HCT116 (cell line): ENCODE data around the gene ALK. TPM values are rescaled to one million over a fixed set of nuclear protein-coding genes. Genes with fewer than 3 reads are reported as not detected.

Experiments used
- ATAC-seq: fragments of 200-7000 bp; cut with Tn5 transposase; 2 replicates; pipeline ENCODE4 v1.9.1; 2020; ENCODE audit warnings: mild to moderate bottlenecking, moderate library complexity
- BruUV-seq: library from RNA; stranded (reverse); fragments of 400-500 nt; replicated peaks from 2 replicates; lab custom pipeline; 2021; lab: Mats Ljungman, UMichigan
- CTCF ChIA-PET: fragments of 300-600 bp; sonication (Branson Sonifier 250); formaldehyde crosslinking; loops from one replicate; lab custom pipeline; 2021; ENCODE audit warnings: antibody characterized with exemption; lab: Charles Lee
- POLR2A ChIA-PET: fragments of 300-600, 350-600 bp; sonication (Branson Sonifier 250); formaldehyde crosslinking; loops from one replicate; lab custom pipeline; 2021; ENCODE audit warnings: antibody characterized with exemption; lab: Charles Lee
- RAD21 ChIA-PET, 2 experiments: fragments of 300-600 bp; sonication (Branson Sonifier 250); formaldehyde crosslinking; loops; one replicate each; lab custom pipeline; 2023; ENCODE audit warnings: low total read pairs in 2 of 2; ENCODE audit not compliant: uncharacterized antibody in 2 of 2, unreplicated experiment in 2 of 2, low non-redundant PET in 1 of 2; lab: Charles Lee
- DNase-seq: peaks from one replicate; pipeline ENCODE4 v3.0.0-alpha.2; 2010; ENCODE audit warnings: low read depth, low spot score
- H2AFZ ChIP-seq: fragments of 200-600 bp; shearing (Covaris generic), sonication (generic); 2 replicates; pipeline ENCODE4 v1.6.1; 2017; ENCODE audit warnings: low read depth, mixed run types, mixed read lengths, antibody characterized with exemption, low read length; ENCODE audit not compliant: poor library complexity, severe bottlenecking
- H3K27ac ChIP-seq: 2 replicates; pipeline ENCODE4 v1.5.1; 2012; ENCODE audit warnings: low read depth, low read length
- H3K27me3 ChIP-seq: fragments of 200-600 bp; sonication (generic); 2 replicates; pipeline ENCODE4 v1.6.1; 2016; ENCODE audit warnings: mixed run types, low read length, mixed read lengths; ENCODE audit not compliant: insufficient read depth
- H3K36me3 ChIP-seq, 2 experiments: fragments of 200-500 bp in 1 of 2; fragments of 200-600 bp in 1 of 2; sonication (Bioruptor generic) in 1 of 2; sonication (generic) in 1 of 2; 2 replicates each; pipeline versions ENCODE4 v1.5.1 to v1.6.1; 2014 to 2016; ENCODE audit warnings: low read length in 2 of 2, inconsistent platforms in 1 of 2, mixed read lengths in 1 of 2, mixed run types in 1 of 2; ENCODE audit not compliant: insufficient read depth in 2 of 2, control insufficient read depth in 1 of 2
- H3K4me1 ChIP-seq, 2 experiments: fragments of 200-600 bp in 1 of 2; sonication (generic) in 1 of 2; 2 replicates each; pipeline versions ENCODE4 v1.5.1 to v1.6.1; 2012 to 2017; ENCODE audit warnings: low read length in 2 of 2, inconsistent platforms in 1 of 2, mild to moderate bottlenecking in 1 of 2, mixed read lengths in 1 of 2, mixed run types in 1 of 2, moderate library complexity in 1 of 2; ENCODE audit not compliant: insufficient read depth in 2 of 2, control insufficient read depth in 1 of 2
- H3K4me2 ChIP-seq: fragments of 200-600 bp; sonication (generic); 2 replicates; pipeline ENCODE4 v1.6.1; 2017; ENCODE audit warnings: mixed run types, low read length, mixed read lengths
- H3K4me3 ChIP-seq, 2 experiments: fragments of 200-600 bp in 1 of 2; sonication (generic) in 1 of 2; replicated peaks in 1 of 2; 2 replicates each; pipeline ENCODE4 v1.5.1; 2011 to 2016; ENCODE audit warnings: low read length in 2 of 2, control low read depth in 1 of 2, low read depth in 1 of 2, mild to moderate bottlenecking in 1 of 2, mixed read lengths in 1 of 2, mixed run types in 1 of 2
- H3K79me2 ChIP-seq: fragments of 200-600 bp; sonication (generic); 2 replicates; pipeline ENCODE4 v1.6.1; 2017; ENCODE audit warnings: mild to moderate bottlenecking, mixed run types, low read length, moderate library complexity, mixed read lengths; ENCODE audit not compliant: insufficient read depth
- H3K9ac ChIP-seq: fragments of 200-600 bp; sonication (generic); 2 replicates; pipeline ENCODE4 v1.6.1; 2016; ENCODE audit warnings: low read length, mixed read lengths
- H3K9me2 ChIP-seq: fragments of 200-600 bp; sonication (generic), shearing (Covaris generic); 2 replicates; pipeline ENCODE4 v1.6.1; 2017; ENCODE audit warnings: mixed run types, mild to moderate bottlenecking, moderate library complexity; ENCODE audit not compliant: insufficient read depth
- H3K9me3 ChIP-seq, 2 experiments: fragments of 200-500 bp in 1 of 2; fragments of 200-600 bp in 1 of 2; sonication (Bioruptor generic) in 1 of 2; sonication (generic) in 1 of 2; 2 replicates each; pipeline ENCODE4 v1.6.1; 2014 to 2017; ENCODE audit warnings: low read length in 2 of 2, mixed read lengths in 2 of 2, inconsistent platforms in 1 of 2, low read depth in 1 of 2, mild to moderate bottlenecking in 1 of 2, mixed run types in 1 of 2, moderate library complexity in 1 of 2; ENCODE audit not compliant: control insufficient read depth in 1 of 2, insufficient read depth in 1 of 2
- H4K20me1 ChIP-seq: fragments of 200-600 bp; sonication (generic), shearing (Covaris generic); 2 replicates; pipeline ENCODE4 v1.6.1; 2017; ENCODE audit warnings: mixed run types, mild to moderate bottlenecking, moderate library complexity; ENCODE audit not compliant: insufficient read depth
- ATF3 ChIP-seq: IDR thresholded peaks from 2 replicates; pipeline ENCODE4 v1.6.1; 2012
- CTCF ChIP-seq, 3 experiments: fragments of 200-600 bp in 1 of 3; sonication (generic) in 1 of 3; IDR thresholded peaks in 2 of 3; conservative IDR thresholded peaks in 1 of 3; 2 replicates each; pipeline ENCODE4 v1.5.1; 2012 to 2017; ENCODE audit warnings: low read depth in 2 of 3, low read length in 2 of 3, antibody characterized with exemption in 1 of 3, borderline replicate concordance in 1 of 3, control low read depth in 1 of 3, mild to moderate bottlenecking in 1 of 3, mixed read lengths in 1 of 3, mixed run types in 1 of 3, moderate library complexity in 1 of 3; ENCODE audit not compliant: insufficient read depth in 1 of 3
- ELF1 ChIP-seq: IDR thresholded peaks from 2 replicates; pipeline ENCODE4 v1.6.1; 2012; ENCODE audit warnings: low read depth, borderline replicate concordance
- EZH2 ChIP-seq: fragments of 200-600 bp; sonication (generic); IDR thresholded peaks from 2 replicates; pipeline ENCODE4 v1.6.1; 2017; ENCODE audit warnings: antibody characterized with exemption, mixed run types
- EZH2phosphoT487 ChIP-seq: fragments of 200-600 bp; IDR thresholded peaks from 2 replicates; pipeline ENCODE4 v1.6.1; 2018; ENCODE audit warnings: antibody characterized with exemption, borderline replicate concordance
- JUND ChIP-seq: IDR thresholded peaks from 2 replicates; pipeline ENCODE4 v1.6.1; 2012
- MAX ChIP-seq: IDR thresholded peaks from 2 replicates; pipeline ENCODE4 v1.6.1; 2012
- POLR2A ChIP-seq: IDR thresholded peaks from 2 replicates; pipeline ENCODE4 v1.7.0; 2011; ENCODE audit warnings: borderline replicate concordance; ENCODE audit not compliant: insufficient read depth, insufficient read length; ENCODE audit errors: extremely low read depth
- POLR2AphosphoS5 ChIP-seq: IDR thresholded peaks from 2 replicates; pipeline ENCODE4 v1.6.1; 2011; ENCODE audit warnings: mild to moderate bottlenecking, low read depth, low read length, moderate library complexity
- RAD21 ChIP-seq: IDR thresholded peaks from 2 replicates; pipeline ENCODE4 v1.6.1; 2012; ENCODE audit warnings: low read depth, mild to moderate bottlenecking
- SP1 ChIP-seq: IDR thresholded peaks from 2 replicates; pipeline ENCODE4 v1.6.1; 2012; ENCODE audit warnings: low read depth
- SRF ChIP-seq: IDR thresholded peaks from 2 replicates; pipeline ENCODE4 v1.6.1; 2012; ENCODE audit warnings: low read depth
- TCF7L2 ChIP-seq: IDR thresholded peaks from 2 replicates; pipeline ENCODE4 v1.7.0; 2011; ENCODE audit warnings: borderline replicate concordance, inconsistent platforms; ENCODE audit not compliant: insufficient read depth, insufficient read length; ENCODE audit errors: extremely low read depth
- ZFX ChIP-seq: fragments of 450-650 bp; IDR thresholded peaks from 2 replicates; pipeline ENCODE4 v1.6.1; 2017
- ZNF274 ChIP-seq: fragments of 200-500 bp; sonication (Bioruptor generic); IDR thresholded peaks from 2 replicates; pipeline ENCODE4 v1.6.1; 2014; ENCODE audit warnings: mild to moderate bottlenecking, low read depth, low read length, inconsistent platforms
- intact Hi-C: fragments of 100-400 bp; cut with micrococcal nuclease; formaldehyde crosslinking; loops from 2 replicates; pipeline ENCODE4 v1.10.0; 2022
- total RNA-seq: library from RNA; stranded (reverse); gene quantifications from one replicate; pipeline ENCODE4 v1.2.1, GENCODE V29; 2021; ENCODE audit not compliant: unreplicated experiment

The ALK gene
- total RNA-seq, 1 experiment from 2014 or later: not detected

GRCh38 chr2:29228947-29229346, 692.4 kb downstream of the ALK start:
- TF ChIP-seq ZNF274 (no peak), EZH2 (no peak), ELF1 (no peak), JUND (no peak), RAD21 (no peak), ATF3 (no peak), SRF (no peak), POLR2AphosphoS5 (no peak), EZH2phosphoT487 (no peak)
- TF ChIP-seq, all 23 proteins: peak for 0

GRCh38 chr2:29227935-29228675, 693.3 kb downstream of the ALK start:
- intact Hi-C loops: no loop called here

More at GRCh38 chr2:29228947-29229346, 692.4 kb downstream of the ALK start:
- H3K9ac ChIP-seq: no peak overlapping the region
- peaks cover 25% of the 10 kb centered on the region; the same call in 1 of the 2 replicates for H3K27me3 ChIP-seq
- H2AFZ ChIP-seq: no peak overlapping the region
- DNase-seq (no peak), ATAC-seq (no peak)
- BruUV-seq: no TSS peak
- intact Hi-C loops: no loop called here
- H3K27ac ChIP-seq: no peak overlapping the region
- ChIA-PET POLR2A (no interaction called here), CTCF (no interaction called here), RAD21 (no interaction called here)
- H4K20me1 ChIP-seq: no peaks in the 10 kb centered on the region
- H3K4me2 ChIP-seq: no peak overlapping the region
- H3K4me3 ChIP-seq: no peak overlapping the region
- no peaks in the 10 kb centered on the region for H3K4me1 ChIP-seq
- no peaks in the 10 kb centered on the region for H3K79me2 ChIP-seq
- no peaks in the 10 kb centered on the region for H3K9me3 ChIP-seq
- H3K9me2 ChIP-seq: no peaks in the 10 kb centered on the region
- no peaks in the 10 kb centered on the region for H3K36me3 ChIP-seq

More at GRCh38 chr2:29227935-29228675, 693.3 kb downstream of the ALK start:
- no peak overlapping the region for H3K27ac ChIP-seq
- H3K79me2 ChIP-seq: no peaks in the 10 kb centered on the region
- TF ChIP-seq SP1 (no peak), ZFX (no peak), POLR2A (no peak), TCF7L2 (no peak), MAX (no peak), ELF1 (no peak), CTCF (IDR thresholded peaks at IDR 0.05 in 2 of 3, conservative IDR thresholded peaks at IDR 0.05 in 1 of 3; ENCODE audit: borderline replicate concordance in 1 of 3, insufficient read depth in 1 of 3, low read depth in 2 of 3, low read length in 2 of 3) (no peak), ATF3 (no peak)
- H4K20me1 ChIP-seq: no peaks in the 10 kb centered on the region
- H3K27me3 ChIP-seq: peaks cover 22% of the 10 kb centered on the region; the same call in 1 of the 2 replicates
- ChIA-PET RAD21 (no interaction called here), CTCF (no interaction called here), POLR2A (no interaction called here)
- BruUV-seq: no TSS peak
- no peak overlapping the region for H3K4me3 ChIP-seq
- no peak overlapping the region for H3K9ac ChIP-seq
- no peaks in the 10 kb centered on the region for H3K36me3 ChIP-seq
- ATAC-seq (no peak), DNase-seq (no peak)
- no peaks in the 10 kb centered on the region for H3K4me1 ChIP-seq
- no peaks in the 10 kb centered on the region for H3K9me2 ChIP-seq
- no peak overlapping the region for H2AFZ ChIP-seq
- no peaks in the 10 kb centered on the region for H3K9me3 ChIP-seq
- H3K4me2 ChIP-seq: no peak overlapping the region
